ENCODE results near the gene B9D1.

Gene B9D1

GRCh38 chr17:19334331-19334730, 28.2 kb downstream of the B9D1 start:
- no peak for DNase-seq

GRCh38 chr17:19333736-19334290, 28.7 kb downstream of the B9D1 start:
- DNase-seq, result no peak

GRCh38 chr17:19333132-19333440, 29.4 kb downstream of the B9D1 start:
- no peak for DNase-seq

GRCh38 chr17:19332371-19333131, 30.0 kb downstream of the B9D1 start:
- DNase-seq, result no peak

- no peak for DNase-seq
These were observed 30.8 kb downstream of the B9D1 start for GRCh38 chr17:19331543-19332245.

- no peak for DNase-seq
These were observed 31.4 kb downstream of the B9D1 start for GRCh38 chr17:19331134-19331533.

- DNase-seq, result no peak
These were observed 32.3 kb downstream of the B9D1 start for GRCh38 chr17:19330271-19330670.

- no peak for DNase-seq
These were observed 32.7 kb downstream of the B9D1 start for GRCh38 chr17:19329839-19330238.

GRCh38 chr17:19329136-19329535, 33.4 kb downstream of the B9D1 start:
- DNase-seq, result no peak

- no peak for DNase-seq
These were observed 34.0 kb downstream of the B9D1 start for GRCh38 chr17:19328441-19329061.

GRCh38 chr17:19327031-19327783, 35.3 kb downstream of the B9D1 start:
- DNase-seq, result no peak

- no peak for DNase-seq
These were observed 37.0 kb downstream of the B9D1 start for GRCh38 chr17:19325542-19325941.

GRCh38 chr17:19322861-19323260, 39.7 kb downstream of the B9D1 start:
- DNase-seq, result no peak

- DNase-seq, result no peak
These were observed 40.4 kb downstream of the B9D1 start for GRCh38 chr17:19322129-19322505.

GRCh38 chr17:19321481-19322128, 40.9 kb downstream of the B9D1 start:
- no peak for DNase-seq

GRCh38 chr17:19320876-19321275, 41.6 kb downstream of the B9D1 start:
- DNase-seq, result no peak

GRCh38 chr17:19319771-19320505, 42.6 kb downstream of the B9D1 start:
- DNase-seq, result no peak

GRCh38 chr17:19318611-19319010, 43.9 kb downstream of the B9D1 start:
- no peak for DNase-seq

GRCh38 chr17:19317359-19318095, 45.0 kb downstream of the B9D1 start:
- DNase-seq, result no peak

GRCh38 chr17:19316761-19317358, 45.7 kb downstream of the B9D1 start:
- DNase-seq, result no peak

GRCh38 chr17:19315104-19315503, 47.4 kb downstream of the B9D1 start:
- no peak for DNase-seq

All from stimulated activated CD4-positive, alpha-beta T cell treated with anti-CD3 and anti-CD28 coated beads, Interleukin-4, amount 100 ng/mL, for 1 hour (primary cell).